ENCODE results near the gene CPNE7. TPM values are rescaled to one million over a fixed set of nuclear protein-coding genes. Genes with fewer than 3 reads are reported as not detected.

Gene CPNE7
- total and polyA plus RNA-seq, 10 of the 15 experiments (the other 5 are each of a cell fraction or from before 2014, with no cell fraction given): 0.29 to 46.9 (median 17.5) TPM

GRCh38 chr16:89531821-89532526 lies 43.6 kb upstream of the CPNE7 start:
- Histone ChIP-seq H3K4me2 (ENCODE audit: control insufficient read depth, insufficient read depth) (no peak overlapping the region), H4K20me1 (ENCODE audit: control insufficient read depth, insufficient read depth) (no peaks in the 10 kb centered on the region), H3K36me3 (ENCODE audit: control insufficient read depth in 2 of 2, insufficient read depth in 2 of 2, low read length in 1 of 2) (peaks cover 14 to 32% of the 10 kb centered on the region in 2 experiments), H2AFZ (ENCODE audit: control insufficient read depth, low read depth, low read length) (no peak overlapping the region), H3K4me1 (ENCODE audit: control insufficient read depth, insufficient read depth, low read length) (no peaks in the 10 kb centered on the region; the same call in 1 of the 2 replicates), H3K9me3 (replicated peaks; ENCODE audit: control insufficient read depth, insufficient read depth, low read length) (no peaks in the 10 kb centered on the region), H3K4me3 (no peak overlapping the region), H3K9ac (ENCODE audit: control insufficient read depth, insufficient read depth, low read length) (no peak overlapping the region), H3K79me2 (ENCODE audit: control insufficient read depth, insufficient read depth, low read length) (no peaks in the 10 kb centered on the region), H3K27me3 (replicated peaks in 1 of 2; ENCODE audit: control insufficient read depth in 2 of 2, insufficient read depth in 2 of 2, low read length in 1 of 2) (no peaks in the 10 kb centered on the region), H3K27ac (ENCODE audit: control insufficient read depth, insufficient read depth) (no peak overlapping the region)
- SMC1A ChIA-PET (ENCODE audit: uncharacterized antibody, unreplicated experiment): no interaction called here
- no peak for ATAC-seq
- POLR2A ChIA-PET: no interaction called here
- in situ Hi-C loops (cut with MboI) (no loop called here), intact Hi-C loops (cut with micrococcal nuclease; ENCODE audit: unreplicated experiment) (no loop called here)
- CTCF ChIA-PET: no interaction called here
- TF ChIP-seq RBBP5 (conservative IDR thresholded peaks at IDR 0.05): no peak
- TF ChIP-seq SREBF2 (IDR thresholded peaks at IDR 0.05; ENCODE audit: low read length): no peak
- no peak for TF ChIP-seq RAD51 (IDR thresholded peaks at IDR 0.05)
- TF ChIP-seq POLR2A (IDR thresholded peaks at IDR 0.05; ENCODE audit: low read depth, low read length): no peak
- TF ChIP-seq GABPA (IDR thresholded peaks at IDR 0.05; ENCODE audit: low read depth): no peak
- no peak for TF ChIP-seq RAD21 (IDR thresholded peaks at IDR 0.05; ENCODE audit: insufficient read depth, low read depth, low read length)
- no peak for TF ChIP-seq PAX8 (IDR thresholded peaks at IDR 0.05)
- TF ChIP-seq REST (IDR thresholded peaks at IDR 0.05; ENCODE audit: low read depth, low read length): no peak
- TF ChIP-seq SREBF1 (IDR thresholded peaks at IDR 0.05; ENCODE audit: low read length): no peak
- no peak for TF ChIP-seq FOS (IDR thresholded peaks at IDR 0.05; ENCODE audit: borderline replicate concordance, extremely low read depth, insufficient read length)
- TF ChIP-seq E4F1 (IDR thresholded peaks at IDR 0.05; ENCODE audit: borderline replicate concordance, partially characterized antibody): no peak
- no peak for TF ChIP-seq NRF1 (conservative IDR thresholded peaks at IDR 0.05; ENCODE audit: low read depth, low read length)
- TF ChIP-seq PML (IDR thresholded peaks at IDR 0.05; ENCODE audit: low read length): no peak
- TF ChIP-seq PAX5 (IDR thresholded peaks at IDR 0.05; ENCODE audit: borderline replicate concordance, low read depth, low read length): no peak
- no peak for TF ChIP-seq BACH1 (IDR thresholded peaks at IDR 0.05; ENCODE audit: borderline replicate concordance)
- no peak for TF ChIP-seq IRF4 (IDR thresholded peaks at IDR 0.05; ENCODE audit: low read depth, low read length)
- no peak for TF ChIP-seq MTA2 (IDR thresholded peaks at IDR 0.05; ENCODE audit: low read depth)
- TF ChIP-seq SPI1 (IDR thresholded peaks at IDR 0.05; ENCODE audit: borderline replicate concordance, insufficient read depth, low read depth, low read length): no peak
- no peak for TF ChIP-seq BCL3 (IDR thresholded peaks at IDR 0.05; ENCODE audit: borderline replicate concordance, insufficient read depth, low read depth, low read length, poor library complexity, severe bottlenecking)
- no peak for TF ChIP-seq SRF (IDR thresholded peaks at IDR 0.05; ENCODE audit: low read depth in 2 of 2, low read length in 2 of 2)
- DNase-seq (ENCODE audit: low read depth, low spot score): no peak
- RAD21 ChIA-PET (ENCODE audit: unreplicated experiment): no interaction called here
- WGBS (ENCODE audit: insufficient coverage, insufficient replicate concordance, low lambda C conversion rate, missing lambda C conversion rate): 97% methylated on average over 31 of the region's 31 CpGs
- FAIRE-seq: no peak
- BruUV-seq (replicated peaks): no TSS peak

All from GM12878 (cell line).